NB4 (cell line): Measurements from ENCODE around the gene SUSD6.

Experiments
- MYC ChIP-seq: IDR thresholded peaks from 2 replicates; pipeline ENCODE4 v1.6.1; 2011; ENCODE audit warnings: low read depth, low read length
- POLR2A ChIP-seq: IDR thresholded peaks from 2 replicates; pipeline ENCODE4 v1.6.1; 2011; ENCODE audit warnings: mild to moderate bottlenecking; ENCODE audit not compliant: insufficient read length; ENCODE audit errors: extremely low read depth
- TF ChIP-seq, protein P1 (sequence below): IDR thresholded peaks from one replicate; pipeline ENCODE4 v1.5.1; 2012; ENCODE audit warnings: low read depth, low read length
- TF ChIP-seq, protein P2 (sequence below): IDR thresholded peaks from 2 replicates; pipeline ENCODE4 v1.6.1; 2011; ENCODE audit warnings: low read depth, low read length

DNA sequence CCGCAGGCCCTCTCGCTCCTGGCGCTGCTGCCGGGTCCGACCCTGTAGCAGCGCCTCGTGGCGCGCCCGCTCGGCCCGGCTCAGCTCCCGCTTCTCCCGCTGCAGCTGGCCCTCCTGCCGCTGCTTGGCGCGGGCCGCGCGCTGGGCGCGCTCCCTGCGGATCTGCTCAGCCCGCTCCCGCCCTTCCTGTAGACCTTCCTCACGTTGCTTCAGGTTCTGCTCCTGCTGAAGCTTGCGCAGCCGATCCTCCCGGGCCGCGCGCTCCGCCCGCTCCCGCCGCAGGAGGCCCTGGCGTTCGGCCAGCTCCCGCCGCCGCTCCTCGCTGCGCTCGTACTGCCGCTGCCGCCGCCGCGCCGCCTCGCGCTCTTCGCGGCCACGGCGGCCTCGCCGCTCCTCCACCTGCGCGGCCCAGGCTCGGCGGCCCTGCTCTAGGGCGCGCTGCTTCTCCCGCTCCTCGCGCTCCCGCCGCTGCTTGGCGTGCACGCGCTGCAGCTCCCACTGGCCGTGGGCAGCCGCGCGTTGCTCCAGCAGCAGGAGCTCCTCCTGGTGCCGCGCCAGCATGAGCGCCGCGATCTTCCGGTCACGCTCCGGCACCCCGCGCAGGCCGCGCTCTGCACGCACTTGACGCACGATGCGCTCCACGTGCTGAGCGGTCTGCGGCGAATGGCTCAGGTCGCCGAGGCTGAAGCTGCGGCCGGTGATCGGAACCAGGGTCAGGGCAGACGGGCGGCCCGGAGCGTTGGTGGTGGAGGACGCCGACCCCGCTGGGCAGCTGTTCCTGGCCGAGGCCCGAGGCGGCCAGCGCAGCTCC is 39.2 kb upstream of the SUSD6 start:
- TF ChIP-seq, protein P1, sequence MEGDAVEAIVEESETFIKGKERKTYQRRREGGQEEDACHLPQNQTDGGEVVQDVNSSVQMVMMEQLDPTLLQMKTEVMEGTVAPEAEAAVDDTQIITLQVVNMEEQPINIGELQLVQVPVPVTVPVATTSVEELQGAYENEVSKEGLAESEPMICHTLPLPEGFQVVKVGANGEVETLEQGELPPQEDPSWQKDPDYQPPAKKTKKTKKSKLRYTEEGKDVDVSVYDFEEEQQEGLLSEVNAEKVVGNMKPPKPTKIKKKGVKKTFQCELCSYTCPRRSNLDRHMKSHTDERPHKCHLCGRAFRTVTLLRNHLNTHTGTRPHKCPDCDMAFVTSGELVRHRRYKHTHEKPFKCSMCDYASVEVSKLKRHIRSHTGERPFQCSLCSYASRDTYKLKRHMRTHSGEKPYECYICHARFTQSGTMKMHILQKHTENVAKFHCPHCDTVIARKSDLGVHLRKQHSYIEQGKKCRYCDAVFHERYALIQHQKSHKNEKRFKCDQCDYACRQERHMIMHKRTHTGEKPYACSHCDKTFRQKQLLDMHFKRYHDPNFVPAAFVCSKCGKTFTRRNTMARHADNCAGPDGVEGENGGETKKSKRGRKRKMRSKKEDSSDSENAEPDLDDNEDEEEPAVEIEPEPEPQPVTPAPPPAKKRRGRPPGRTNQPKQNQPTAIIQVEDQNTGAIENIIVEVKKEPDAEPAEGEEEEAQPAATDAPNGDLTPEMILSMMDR: no peak
- no peak for TF ChIP-seq POLR2A
- TF ChIP-seq, protein P2, sequence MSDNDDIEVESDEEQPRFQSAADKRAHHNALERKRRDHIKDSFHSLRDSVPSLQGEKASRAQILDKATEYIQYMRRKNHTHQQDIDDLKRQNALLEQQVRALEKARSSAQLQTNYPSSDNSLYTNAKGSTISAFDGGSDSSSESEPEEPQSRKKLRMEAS: no peak
- TF ChIP-seq MYC: no peak
